Hepatic stellate cell (primary cell): ENCODE results near the gene AGAP5.

Source experiments
- DNase-seq: peaks from one replicate; pipeline ENCODE4 v3.0.0; 2011; ENCODE audit warnings: low spot score

AGAP5 gene

GRCh38 chr10:73625884-73626752, 71.8 kb downstream of the AGAP5 start:
- peak; percentile 98 for DNase-seq

GRCh38 chr10:73625004-73625883, 72.7 kb downstream of the AGAP5 start:
- DNase-seq = peak; percentile 48
